Smooth muscle cell (in vitro differentiated cells): ENCODE results near the gene ELOVL3. TPM values are rescaled to one million over a fixed set of nuclear protein-coding genes. Genes with fewer than 3 reads are reported as not detected.

Experiments
- DNase-seq: peaks from one replicate; lab custom pipeline; 2025; ENCODE audit not compliant: unreplicated experiment; lab: John Stamatoyannopoulos, UW
- H2AFZ ChIP-seq: fragments of 200-600 bp; sonication (generic); 2 replicates; pipeline ENCODE4 v1.6.0; 2016; ENCODE audit warnings: antibody characterized with exemption, low read depth, mild to moderate bottlenecking
- H3F3A ChIP-seq: fragments of 200-600 bp; sonication (generic); 2 replicates; pipeline ENCODE4 v1.6.0; 2017; ENCODE audit warnings: antibody characterized with exemption, low read depth
- H3K27ac ChIP-seq: fragments of 200-600 bp; sonication (generic); 2 replicates; pipeline ENCODE4 v1.5.1; 2016; ENCODE audit warnings: low read depth, mild to moderate bottlenecking
- H3K27me3 ChIP-seq: fragments of 200-600 bp; sonication (generic); 2 replicates; pipeline ENCODE4 v1.6.1; 2016; ENCODE audit warnings: low read depth, mild to moderate bottlenecking
- H3K36me3 ChIP-seq: fragments of 200-600 bp; sonication (generic); 2 replicates; pipeline ENCODE4 v1.5.1; 2016; ENCODE audit warnings: low read depth
- H3K4me1 ChIP-seq: fragments of 200-600 bp; sonication (generic); 2 replicates; pipeline ENCODE4 v1.5.1; 2016; ENCODE audit warnings: low read depth
- H3K4me2 ChIP-seq: fragments of 200-600 bp; sonication (generic); 2 replicates; pipeline ENCODE4 v1.6.0; 2016; ENCODE audit warnings: mild to moderate bottlenecking
- H3K4me3 ChIP-seq: fragments of 200-600 bp; sonication (generic); 2 replicates; pipeline ENCODE4 v1.5.1; 2016; ENCODE audit warnings: mild to moderate bottlenecking
- H3K79me2 ChIP-seq: fragments of 200-600 bp; sonication (generic); 2 replicates; pipeline ENCODE4 v1.6.0; 2016; ENCODE audit warnings: low read depth, mild to moderate bottlenecking
- H3K9ac ChIP-seq: fragments of 200-600 bp; sonication (generic); 2 replicates; pipeline ENCODE4 v1.6.0; 2016; ENCODE audit warnings: low read depth
- H3K9me3 ChIP-seq: fragments of 200-600 bp; sonication (generic); replicated peaks from 2 replicates; pipeline ENCODE4 v1.5.1; 2016; ENCODE audit warnings: low read depth
- H4K20me1 ChIP-seq: fragments of 200-600 bp; sonication (generic); 2 replicates; pipeline ENCODE4 v1.6.0; 2016; ENCODE audit warnings: low read depth
- CTCF ChIP-seq: fragments of 200-600 bp; sonication (generic); IDR thresholded peaks from 2 replicates; pipeline ENCODE4 v1.5.1; 2017; ENCODE audit warnings: borderline replicate concordance, mild to moderate bottlenecking, antibody characterized with exemption; ENCODE audit not compliant: insufficient read depth, poor library complexity, severe bottlenecking
- WGBS: methylation state at CpG from one replicate; pipeline ENCODE4 v1.1.7; 2016; ENCODE audit warnings: low lambda C conversion rate; 5-methylcytosine and 5-hydroxymethylcytosine counted together
- polyA plus RNA-seq: library from polyadenylated mRNA; unstranded; fragments of >200 nt; fragmentation: Nextera tagmentation; extraction: Ambion mirVana; gene quantifications from 2 replicates; pipeline ENCODE4 v1.2.1, GENCODE V29; 2016
- total RNA-seq: library from RNA; depleted of rRNA; stranded (reverse); fragments of >200 nt; gene quantifications from 2 replicates; pipeline ENCODE4 v1.2.3, GENCODE V29; 2014

The ELOVL3 gene
- total and polyA plus RNA-seq, 2 experiments from 2014 or later: 1.2 to 1.5 TPM

DNA sequence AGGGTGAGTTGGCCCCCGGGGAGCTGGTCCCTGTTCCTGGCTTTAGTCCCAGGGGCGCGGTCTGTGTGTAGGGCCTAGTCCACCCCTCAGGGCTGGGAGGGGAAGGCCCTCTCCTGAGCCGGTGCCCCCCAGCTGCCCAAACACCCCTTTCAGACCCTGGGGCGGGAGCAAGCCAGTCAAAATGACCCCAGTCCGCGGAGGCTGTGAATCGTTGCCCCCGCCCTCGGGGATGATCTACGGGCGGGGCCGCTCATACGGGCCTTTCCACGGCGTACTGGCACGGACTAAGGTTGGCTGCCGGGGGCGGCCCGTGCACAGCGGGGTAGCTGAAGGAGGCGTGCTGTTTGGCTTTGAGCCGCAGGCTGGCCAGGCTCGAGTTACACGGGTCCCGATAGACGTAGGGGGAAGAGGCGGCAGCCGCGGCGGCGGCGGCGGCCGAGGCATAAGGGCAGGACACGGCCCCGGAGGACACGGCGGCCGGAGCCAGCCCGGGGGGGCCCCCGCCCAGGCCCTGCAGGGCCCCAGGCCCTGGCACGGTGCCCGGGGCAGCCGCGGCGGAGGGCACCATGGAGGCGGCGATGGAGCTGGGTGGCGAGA lies 4.3 kb downstream of the ELOVL3 start:
- peaks cover 30% of the 10 kb centered on the region for H3K27me3 ChIP-seq
- H3K4me3 ChIP-seq: peak overlapping the region; percentile 51
- peak; percentile 42 for DNase-seq
- H3K27ac ChIP-seq: no peak overlapping the region
- no peaks in the 10 kb centered on the region for H3K9me3 ChIP-seq
- peaks cover 2% of the 10 kb centered on the region for H3F3A ChIP-seq
- H4K20me1 ChIP-seq: no peaks in the 10 kb centered on the region
- WGBS: 4% methylated on average over 50 of the region's 50 CpGs
- H3K4me1 ChIP-seq: peaks cover 14% of the 10 kb centered on the region
- H3K36me3 ChIP-seq: no peaks in the 10 kb centered on the region
- no peak overlapping the region for H3K9ac ChIP-seq
- H2AFZ ChIP-seq: peak overlapping the region; percentile 61
- H3K4me2 ChIP-seq: peak overlapping the region; percentile 84
- TF ChIP-seq CTCF: no peak
- no peaks in the 10 kb centered on the region for H3K79me2 ChIP-seq

DNA sequence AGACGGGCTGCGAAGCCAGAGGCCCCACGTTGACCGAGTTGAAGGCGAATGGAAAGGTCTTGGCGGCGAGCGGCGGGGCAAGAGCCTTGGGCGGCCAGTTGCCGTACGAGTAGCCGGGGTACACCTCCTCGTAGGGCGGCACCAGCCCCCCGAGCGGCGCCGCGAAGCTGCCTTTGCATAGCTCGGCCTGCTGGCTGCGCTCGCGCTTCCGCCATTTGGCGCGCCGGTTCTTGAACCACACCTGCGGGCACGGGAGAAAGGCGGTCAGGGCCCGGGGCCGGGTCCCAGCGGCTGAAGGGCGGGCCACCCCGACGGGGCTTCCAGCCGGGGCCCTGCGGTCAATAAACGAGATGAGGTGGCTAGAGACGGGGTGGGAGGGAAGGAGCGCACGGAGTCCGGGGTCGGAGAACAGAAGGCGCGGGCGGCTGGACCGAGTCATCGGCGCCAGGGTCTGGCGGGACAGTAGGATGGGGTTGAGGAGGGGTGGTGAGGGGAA lies 4.8 kb downstream of the ELOVL3 start:
- Histone ChIP-seq H3K9me3 (no peaks in the 10 kb centered on the region), H3K27me3 (peaks cover 30% of the 10 kb centered on the region), H3K4me3 (peak overlapping the region; percentile 51), H3K36me3 (no peaks in the 10 kb centered on the region), H4K20me1 (no peaks in the 10 kb centered on the region), H3K79me2 (no peaks in the 10 kb centered on the region), H3K4me1 (peaks cover 11% of the 10 kb centered on the region), H2AFZ (peak overlapping the region; percentile 61), H3F3A (peaks cover 4% of the 10 kb centered on the region), H3K4me2 (peak overlapping the region; percentile 84), H3K27ac (no peak overlapping the region), H3K9ac (no peak overlapping the region)
- DNase-seq: no peak
- 3% methylated on average over 52 of the region's 52 CpGs for WGBS
- TF ChIP-seq CTCF: no peak

GRCh38 chr10:102231357-102232318 lies 5.5 kb downstream of the ELOVL3 start:
- Histone ChIP-seq H3K27me3 (peaks cover 30% of the 10 kb centered on the region), H4K20me1 (no peaks in the 10 kb centered on the region), H3K9me3 (no peaks in the 10 kb centered on the region), H3K4me3 (peak overlapping the region; percentile 51), H3F3A (peaks cover 4% of the 10 kb centered on the region), H3K4me2 (peak overlapping the region; percentile 84), H3K27ac (no peak overlapping the region), H2AFZ (peak overlapping the region; percentile 61), H3K4me1 (peaks cover 11% of the 10 kb centered on the region), H3K79me2 (no peaks in the 10 kb centered on the region), H3K36me3 (no peaks in the 10 kb centered on the region), H3K9ac (no peak overlapping the region)
- WGBS: 17% methylated on average over 64 of the region's 76 CpGs
- no peak for DNase-seq
- peak; percentile 78 for TF ChIP-seq CTCF
